ENCODE results near the gene AURKA. TPM values are rescaled to one million over a fixed set of nuclear protein-coding genes. Genes with fewer than 3 reads are reported as not detected.

Gene AURKA
- polyA plus RNA-seq, 1 of the 3 experiments (the other 2 are of a cell fraction) = 24.6 TPM

- peak within 1 kb of the TSS; percentile 93 for H2AFZ ChIP-seq (ENCODE audit: low read depth)
- H3K4me1 ChIP-seq (ENCODE audit: control insufficient read depth in 1 of 2, insufficient read depth in 2 of 2, low read depth in 1 of 2, low read length in 1 of 2) = peaks cover 0 to 14% of the 10 kb centered on the region in 2 experiments; a peak in 2 of 4 replicates
- no peaks in the 10 kb centered on the region for H3K27me3 ChIP-seq (ENCODE audit: insufficient read depth)
- peak within 1 kb of the TSS; percentile 89 to 91 for H3K4me3 ChIP-seq (ENCODE audit: low read depth in 2 of 2, low read length in 1 of 2)
- H3K27ac ChIP-seq (ENCODE audit: low read depth in 2 of 2, low read length in 1 of 2) = peak within 1 kb of the TSS; percentile 72 to 82
- peak; percentile 99 for DNase-seq
- POLR2A ChIA-PET = interaction anchor here (1.0 kb wide), 1 partner anchor 34 kb away, joined by 4 read pairs; the partner anchor contains the start of genes AURKA and CSTF1
- peak within 1 kb of the TSS; percentile 96 for H3K4me2 ChIP-seq
- peaks cover 42% of the 10 kb centered on the region for H3K79me2 ChIP-seq (ENCODE audit: insufficient read depth)
- WGBS (ENCODE audit: low lambda C conversion rate) = 1% methylated on average over 9 of the region's 63 CpGs
- H3K9ac ChIP-seq = peak within 1 kb of the TSS; percentile 77
- peaks cover 0 to 7% of the 10 kb centered on the region in 2 experiments for H3K36me3 ChIP-seq (replicated peaks in 1 of 2; ENCODE audit: control insufficient read depth in 1 of 2, insufficient read depth in 2 of 2, low read length in 1 of 2)
- H3K9me3 ChIP-seq = no peaks in the 10 kb centered on the region
- no peaks in the 10 kb centered on the region for H3K9me2 ChIP-seq
- CTCF ChIA-PET = interaction anchor here (1.2 to 1.6 kb wide), 2 partner anchors 13 to 15 kb away, joined by 5 to 6 read pairs; no protein-coding TSS in a partner anchor
- peak; percentile 69 for TF ChIP-seq NRF1 (IDR thresholded peaks at IDR 0.05; ENCODE audit: low read depth, low read length)
- 0 out of 2 replicates have a peak, but pooled peaks have one; percentile 23 for TF ChIP-seq POLR2AphosphoS5 (IDR thresholded peaks at IDR 0.05; ENCODE audit: low read depth, low read length)
- no peak for TF ChIP-seq IRF3 (IDR thresholded peaks at IDR 0.05; ENCODE audit: low read depth, low read length)
- no peak for TF ChIP-seq TCF12 (IDR thresholded peaks at IDR 0.05)
- TF ChIP-seq MXI1 (IDR thresholded peaks at IDR 0.05; ENCODE audit: low read depth, low read length) = 0 out of 2 replicates have a peak, but pooled peaks have one; percentile 12
- no peak for TF ChIP-seq EZH2phosphoT487 (IDR thresholded peaks at IDR 0.05; ENCODE audit: borderline replicate concordance, low read depth)
- no peaks in the 10 kb centered on the region for H4K20me1 ChIP-seq (ENCODE audit: insufficient read depth)
- H3F3A ChIP-seq (replicated peaks; ENCODE audit: insufficient read depth) = no peaks in the 10 kb centered on the region
Measured at GRCh38 chr20:56358600-56359211, 33.3 kb downstream of the AURKA start, which contains the start of gene FAM210B. Gene FAM210B, plus strand, starts transcription at chr20:56358974. Its CDS starts 32 bp downstream, at chr20:56359006.

GRCh38 chr20:56358070-56358469 is 33.9 kb downstream of the AURKA start:
- H3K36me3 ChIP-seq (replicated peaks in 1 of 2; ENCODE audit: control insufficient read depth in 1 of 2, insufficient read depth in 2 of 2, low read length in 1 of 2) = peaks cover 0 to 7% of the 10 kb centered on the region in 2 experiments
- no peaks in the 10 kb centered on the region for H3F3A ChIP-seq (replicated peaks; ENCODE audit: insufficient read depth)
- peak overlapping the region; percentile 83; the same call in 1 of the 2 replicates for H2AFZ ChIP-seq (ENCODE audit: low read depth)
- DNase-seq = no peak
- no peaks in the 10 kb centered on the region for H4K20me1 ChIP-seq (ENCODE audit: insufficient read depth)
- TF ChIP-seq RFX5 (IDR thresholded peaks at IDR 0.05; ENCODE audit: low read length) = no peak
- TF ChIP-seq GATA2 (CRISPR knock-in tag; IDR thresholded peaks at IDR 0.05) = no peak
- TF ChIP-seq POLR2AphosphoS5 (IDR thresholded peaks at IDR 0.05; ENCODE audit: low read depth, low read length) = no peak
- TF ChIP-seq SIN3A (IDR thresholded peaks at IDR 0.05; ENCODE audit: borderline replicate concordance, low read depth, low read length) = no peak
- TF ChIP-seq IRF3 (IDR thresholded peaks at IDR 0.05; ENCODE audit: low read depth, low read length) = no peak
- no peak for TF ChIP-seq RXRA (IDR thresholded peaks at IDR 0.05; ENCODE audit: borderline replicate concordance, low read depth)
- TF ChIP-seq JUND (IDR thresholded peaks at IDR 0.05) = no peak
- TF ChIP-seq USF1 (IDR thresholded peaks at IDR 0.05; ENCODE audit: borderline replicate concordance, low read depth) = no peak
- H3K4me3 ChIP-seq (ENCODE audit: low read depth in 2 of 2, low read length in 1 of 2) = peak overlapping the region; percentile 50 to 89; a peak in 2 of 4 replicates
- H3K27me3 ChIP-seq (ENCODE audit: insufficient read depth) = no peaks in the 10 kb centered on the region
- 52% methylated on average over 6 of the region's 6 CpGs for WGBS (ENCODE audit: low lambda C conversion rate)
- CTCF ChIA-PET = interaction anchor here (1.2 to 1.6 kb wide), 2 partner anchors 12 to 14 kb away, joined by 5 to 6 read pairs; no protein-coding TSS in a partner anchor
- peaks cover 0 to 14% of the 10 kb centered on the region in 2 experiments; a peak in 2 of 4 replicates for H3K4me1 ChIP-seq (ENCODE audit: control insufficient read depth in 1 of 2, insufficient read depth in 2 of 2, low read depth in 1 of 2, low read length in 1 of 2)
- no peak overlapping the region for H3K27ac ChIP-seq (ENCODE audit: low read depth in 2 of 2, low read length in 1 of 2)
- POLR2A ChIA-PET = interaction anchor here (1.0 kb wide), 1 partner anchor 34 kb away, joined by 4 read pairs; the partner anchor contains the start of genes AURKA and CSTF1
- H3K79me2 ChIP-seq (ENCODE audit: insufficient read depth) = peaks cover 36% of the 10 kb centered on the region
- H3K9me3 ChIP-seq = no peaks in the 10 kb centered on the region
- H3K9ac ChIP-seq = no peak overlapping the region
- no peaks in the 10 kb centered on the region for H3K9me2 ChIP-seq
- H3K4me2 ChIP-seq = peak overlapping the region; percentile 72; the same call in 1 of the 2 replicates

All from SK-N-SH (cell line).